ENCODE data around the gene TMEM219. TPM values are rescaled to one million over a fixed set of nuclear protein-coding genes. Genes with fewer than 3 reads are reported as not detected.
A peak's percentile ranks its signal among the peaks of the same experiment; 100 is the strongest.

TMEM219 gene
- total RNA-seq, 6 experiments from 2014 or later = 49.9 to 75.9 (median 57.1) TPM

DNA sequence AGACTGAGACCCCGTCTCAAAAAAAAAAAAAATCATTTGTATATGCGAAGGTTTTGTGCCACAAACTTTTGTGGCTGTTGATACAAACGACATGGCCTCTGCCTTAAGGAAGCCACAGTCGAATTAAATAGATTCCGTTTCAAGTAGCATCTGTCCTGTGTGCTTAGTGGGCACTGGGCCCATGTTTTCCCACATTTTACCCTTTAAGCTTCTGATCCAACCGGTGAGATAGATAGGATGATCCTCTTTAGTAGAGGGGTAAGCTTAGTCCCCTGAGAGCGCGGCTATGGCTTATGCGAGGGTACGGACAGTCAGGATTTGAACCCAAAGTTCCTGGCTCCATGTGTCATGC, 776 bp upstream of the TMEM219 start:
- intact Hi-C loops (cut with DNase I) = no loop called here
- Histone ChIP-seq H3K9me3 (no peaks in the 10 kb centered on the region), H3K4me1 (peaks cover 0 to 30% (median 4%) of the 10 kb centered on the region in 4 donors), H3K27ac (peak overlapping the region in 2 of 3 donors; percentile 83 to 90), H3K4me3 (peak overlapping the region; percentile 72 to 79 (median 74)), H3K27me3 (no peaks in the 10 kb centered on the region), H3K36me3 (no peaks in the 10 kb centered on the region)
- DNase-seq (no peak), ATAC-seq (no peak)
- WGBS (ENCODE audit: insufficient coverage, low coverage, low lambda C conversion rate, missing lambda C conversion rate) = 70% methylated on average over 6 of the region's 10 CpGs
- TF ChIP-seq POLR2A (IDR thresholded peaks at IDR 0.05) = no peak
- TF ChIP-seq, protein P1, sequence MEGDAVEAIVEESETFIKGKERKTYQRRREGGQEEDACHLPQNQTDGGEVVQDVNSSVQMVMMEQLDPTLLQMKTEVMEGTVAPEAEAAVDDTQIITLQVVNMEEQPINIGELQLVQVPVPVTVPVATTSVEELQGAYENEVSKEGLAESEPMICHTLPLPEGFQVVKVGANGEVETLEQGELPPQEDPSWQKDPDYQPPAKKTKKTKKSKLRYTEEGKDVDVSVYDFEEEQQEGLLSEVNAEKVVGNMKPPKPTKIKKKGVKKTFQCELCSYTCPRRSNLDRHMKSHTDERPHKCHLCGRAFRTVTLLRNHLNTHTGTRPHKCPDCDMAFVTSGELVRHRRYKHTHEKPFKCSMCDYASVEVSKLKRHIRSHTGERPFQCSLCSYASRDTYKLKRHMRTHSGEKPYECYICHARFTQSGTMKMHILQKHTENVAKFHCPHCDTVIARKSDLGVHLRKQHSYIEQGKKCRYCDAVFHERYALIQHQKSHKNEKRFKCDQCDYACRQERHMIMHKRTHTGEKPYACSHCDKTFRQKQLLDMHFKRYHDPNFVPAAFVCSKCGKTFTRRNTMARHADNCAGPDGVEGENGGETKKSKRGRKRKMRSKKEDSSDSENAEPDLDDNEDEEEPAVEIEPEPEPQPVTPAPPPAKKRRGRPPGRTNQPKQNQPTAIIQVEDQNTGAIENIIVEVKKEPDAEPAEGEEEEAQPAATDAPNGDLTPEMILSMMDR (IDR thresholded peaks at IDR 0.05) = no peak

DNA sequence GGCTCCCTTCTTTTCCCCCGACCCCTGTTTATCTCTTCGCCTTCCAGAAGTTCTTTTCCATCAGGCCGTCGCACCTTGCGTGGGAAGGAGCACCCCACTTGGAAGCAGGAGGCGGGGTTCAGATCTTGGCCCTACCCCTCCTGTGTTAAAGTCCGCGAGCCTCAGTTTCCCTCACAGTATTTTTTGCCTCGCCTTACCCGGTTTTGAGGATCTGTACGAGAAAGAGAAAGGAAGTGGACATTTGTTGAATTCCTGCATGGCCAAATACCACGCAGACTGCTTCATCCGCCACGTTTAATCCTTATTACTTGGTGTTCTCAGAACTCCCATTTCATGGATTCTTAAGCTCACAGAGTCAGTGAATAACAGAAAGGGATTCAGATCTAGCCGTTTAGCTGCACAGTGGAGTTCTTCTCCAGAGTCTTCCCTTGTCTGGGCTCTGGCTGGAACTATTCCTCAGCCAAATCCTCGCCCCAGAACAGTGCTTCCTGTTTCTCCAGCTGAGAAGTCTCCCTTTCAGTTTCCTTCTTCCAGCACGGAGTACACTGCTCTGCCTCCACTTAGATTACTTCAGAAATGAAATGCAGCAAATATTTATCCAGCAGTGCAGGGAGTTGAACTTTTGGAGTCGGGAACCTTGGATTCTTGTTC, 590 bp downstream of the TMEM219 start:
- ATAC-seq (peak; percentile 31 to 57 (median 50)), DNase-seq (no peak)
- H3K4me3 ChIP-seq = peak overlapping the region; percentile 72 to 79 (median 74)
- peak overlapping the region; percentile 83 to 90 (median 83) for H3K27ac ChIP-seq
- no peaks in the 10 kb centered on the region for H3K36me3 ChIP-seq
- intact Hi-C loops (cut with DNase I) = no loop called here
- no peak for TF ChIP-seq POLR2A (IDR thresholded peaks at IDR 0.05)
- TF ChIP-seq, protein P1 (IDR thresholded peaks at IDR 0.05) = no peak
- WGBS (ENCODE audit: insufficient coverage, low coverage, low lambda C conversion rate, missing lambda C conversion rate) = 5% methylated on average over 17 of the region's 18 CpGs
- no peaks in the 10 kb centered on the region for H3K9me3 ChIP-seq
- no peaks in the 10 kb centered on the region for H3K27me3 ChIP-seq
- peaks cover 0 to 33% (median 4%) of the 10 kb centered on the region in 4 donors for H3K4me1 ChIP-seq

DNA sequence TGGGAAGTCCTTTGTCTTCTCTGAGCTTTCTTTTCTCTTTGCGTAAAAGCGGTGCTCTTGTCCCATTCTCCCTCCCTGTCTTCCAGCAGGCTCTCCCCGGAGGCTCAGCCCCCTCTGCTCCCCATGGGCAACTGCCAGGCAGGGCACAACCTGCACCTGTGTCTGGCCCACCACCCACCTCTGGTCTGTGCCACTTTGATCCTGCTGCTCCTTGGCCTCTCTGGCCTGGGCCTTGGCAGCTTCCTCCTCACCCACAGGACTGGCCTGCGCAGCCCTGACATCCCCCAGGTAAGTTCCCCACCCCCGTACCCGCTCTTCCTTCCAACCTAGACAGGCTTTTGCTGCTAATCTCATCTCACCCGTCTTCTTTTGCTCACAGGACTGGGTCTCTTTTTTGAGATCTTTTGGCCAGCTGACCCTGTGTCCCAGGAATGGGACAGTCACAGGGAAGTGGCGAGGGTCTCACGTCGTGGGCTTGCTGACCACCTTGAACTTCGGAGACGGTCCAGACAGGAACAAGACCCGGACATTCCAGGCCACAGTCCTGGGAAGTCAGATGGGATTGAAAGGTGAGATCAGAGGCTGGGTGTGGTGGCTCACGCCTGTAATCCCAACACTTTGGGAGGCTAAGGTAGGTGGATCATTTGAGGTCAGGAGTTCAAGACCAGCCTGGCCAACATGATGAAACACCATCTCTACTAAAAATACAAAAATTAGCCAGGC, 1.3 kb downstream of the TMEM219 start:
- Histone ChIP-seq H3K4me1 (peaks cover 0 to 33% (median 4%) of the 10 kb centered on the region in 4 donors), H3K36me3 (peaks cover 0 to 5% (median 0%) of the 10 kb centered on the region in 4 donors), H3K4me3 (peak overlapping the region in 2 of 3 donors; percentile 74 to 79), H3K27ac (peak overlapping the region; percentile 83 to 90 (median 83)), H3K9me3 (no peaks in the 10 kb centered on the region), H3K27me3 (no peaks in the 10 kb centered on the region)
- DNase-seq (no peak), ATAC-seq (no peak)
- intact Hi-C loops (cut with DNase I) = no loop called here
- no peak for TF ChIP-seq POLR2A (IDR thresholded peaks at IDR 0.05)
- TF ChIP-seq, protein P1 (IDR thresholded peaks at IDR 0.05) = no peak
- 70% methylated on average over 12 of the region's 14 CpGs for WGBS (ENCODE audit: insufficient coverage, low coverage, low lambda C conversion rate, missing lambda C conversion rate)

DNA sequence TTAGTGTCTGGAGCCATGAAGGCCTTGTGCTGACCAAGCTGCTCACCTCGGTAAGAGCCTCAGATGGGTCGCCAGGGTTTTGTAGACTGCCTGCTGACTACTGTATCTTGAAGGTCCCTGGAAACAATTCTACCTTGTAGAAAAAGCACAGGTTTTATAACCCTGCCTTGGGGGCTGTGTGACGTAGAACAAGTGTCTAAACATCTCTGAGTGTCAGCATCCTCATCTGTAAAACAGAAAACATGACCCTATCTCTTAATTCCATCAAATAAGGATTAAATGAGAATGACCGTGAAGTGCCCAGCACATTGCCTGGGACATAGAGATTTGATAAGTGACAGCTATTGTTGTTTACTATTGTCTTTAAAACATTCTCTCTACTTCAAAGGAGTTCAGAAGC, 6.3 kb downstream of the TMEM219 start:
- DNase-seq (no peak), ATAC-seq (no peak)
- Histone ChIP-seq H3K4me3 (no peak overlapping the region), H3K27ac (no peak overlapping the region), H3K4me1 (peaks cover 0 to 18% (median 3%) of the 10 kb centered on the region in 4 donors), H3K27me3 (no peaks in the 10 kb centered on the region), H3K9me3 (no peaks in the 10 kb centered on the region), H3K36me3 (peaks cover 0 to 20% (median 0%) of the 10 kb centered on the region in 4 donors)
- intact Hi-C loops (cut with DNase I) = no loop called here
- TF ChIP-seq POLR2A (IDR thresholded peaks at IDR 0.05) = no peak
- TF ChIP-seq, protein P1 (IDR thresholded peaks at IDR 0.05) = no peak
- WGBS (ENCODE audit: insufficient coverage, low coverage, low lambda C conversion rate, missing lambda C conversion rate) = 92% methylated on average over 4 of the region's 4 CpGs

Measured in right lobe of liver (tissue), 6 donors.